HepG2 (cell line): ENCODE results near the gene HSPA14.

Source experiments
- HDAC2 ChIP-seq: sonication (generic); formaldehyde crosslinking; IDR thresholded peaks from 2 replicates; pipeline ENCODE4 v1.4.0; 2020; ENCODE audit warnings: missing genetic modification reagents
- ZFX ChIP-seq: sonication (generic); formaldehyde crosslinking; IDR thresholded peaks from 2 replicates; pipeline ENCODE4 v1.4.0; 2020; ENCODE audit warnings: mild to moderate bottlenecking, low read depth, missing genetic modification reagents, moderate library complexity
- ZNF274 ChIP-seq: sonication (generic); formaldehyde crosslinking; IDR thresholded peaks from 2 replicates; pipeline ENCODE4 v1.5.1; 2020; ENCODE audit warnings: mild to moderate bottlenecking, missing genetic modification reagents
- TF ChIP-seq, protein P1 (sequence below): sonication (generic); formaldehyde crosslinking; IDR thresholded peaks from 2 replicates; pipeline ENCODE4 v1.4.0; 2020; ENCODE audit warnings: missing genetic modification reagents, borderline replicate concordance
- TF ChIP-seq, protein P2 (sequence below): sonication (generic); formaldehyde crosslinking; IDR thresholded peaks from 2 replicates; pipeline ENCODE4 v1.4.0; 2020; ENCODE audit warnings: missing genetic modification reagents

GRCh38 chr10:14836208-14836607 lies 1.9 kb upstream of the HSPA14 start:
- TF ChIP-seq ZNF274 (CRISPR knock-in tag) (no peak), ZFX (CRISPR knock-in tag) (no peak), HDAC2 (CRISPR knock-in tag) (no peak)
- TF ChIP-seq, protein P1, sequence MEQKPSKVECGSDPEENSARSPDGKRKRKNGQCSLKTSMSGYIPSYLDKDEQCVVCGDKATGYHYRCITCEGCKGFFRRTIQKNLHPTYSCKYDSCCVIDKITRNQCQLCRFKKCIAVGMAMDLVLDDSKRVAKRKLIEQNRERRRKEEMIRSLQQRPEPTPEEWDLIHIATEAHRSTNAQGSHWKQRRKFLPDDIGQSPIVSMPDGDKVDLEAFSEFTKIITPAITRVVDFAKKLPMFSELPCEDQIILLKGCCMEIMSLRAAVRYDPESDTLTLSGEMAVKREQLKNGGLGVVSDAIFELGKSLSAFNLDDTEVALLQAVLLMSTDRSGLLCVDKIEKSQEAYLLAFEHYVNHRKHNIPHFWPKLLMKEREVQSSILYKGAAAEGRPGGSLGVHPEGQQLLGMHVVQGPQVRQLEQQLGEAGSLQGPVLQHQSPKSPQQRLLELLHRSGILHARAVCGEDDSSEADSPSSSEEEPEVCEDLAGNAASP (CRISPR knock-in tag), result no peak
- TF ChIP-seq, protein P2, sequence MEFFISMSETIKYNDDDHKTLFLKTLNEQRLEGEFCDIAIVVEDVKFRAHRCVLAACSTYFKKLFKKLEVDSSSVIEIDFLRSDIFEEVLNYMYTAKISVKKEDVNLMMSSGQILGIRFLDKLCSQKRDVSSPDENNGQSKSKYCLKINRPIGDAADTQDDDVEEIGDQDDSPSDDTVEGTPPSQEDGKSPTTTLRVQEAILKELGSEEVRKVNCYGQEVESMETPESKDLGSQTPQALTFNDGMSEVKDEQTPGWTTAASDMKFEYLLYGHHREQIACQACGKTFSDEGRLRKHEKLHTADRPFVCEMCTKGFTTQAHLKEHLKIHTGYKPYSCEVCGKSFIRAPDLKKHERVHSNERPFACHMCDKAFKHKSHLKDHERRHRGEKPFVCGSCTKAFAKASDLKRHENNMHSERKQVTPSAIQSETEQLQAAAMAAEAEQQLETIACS, result no peak
